Neuronal stem cell (in vitro differentiated cells): Measurements from ENCODE around the gene GABBR2.

Source experiments
- DNase-seq: peaks from one replicate; pipeline ENCODE4 v3.0.0-alpha.2; 2013; ENCODE audit warnings: low spot score
- H2AFZ ChIP-seq: one replicate; pipeline ENCODE4 v1.6.1; 2013; ENCODE audit warnings: mild to moderate bottlenecking, low read length, inconsistent platforms
- H2AK5ac ChIP-seq: 2 replicates; pipeline ENCODE4 v1.6.1; 2013; ENCODE audit warnings: low read depth, mild to moderate bottlenecking, inconsistent platforms, low read length, moderate library complexity, mixed read lengths
- H2BK120ac ChIP-seq: 2 replicates; pipeline ENCODE4 v1.6.1; 2013; ENCODE audit warnings: low read depth, mild to moderate bottlenecking, inconsistent platforms, low read length, moderate library complexity, mixed read lengths
- H2BK12ac ChIP-seq: one replicate; pipeline ENCODE4 v1.6.1; 2013; ENCODE audit warnings: low read length, inconsistent platforms
- H2BK15ac ChIP-seq: 2 replicates; pipeline ENCODE4 v1.6.1; 2013; ENCODE audit warnings: mild to moderate bottlenecking, low read length, inconsistent platforms, mixed read lengths
- H2BK5ac ChIP-seq: one replicate; pipeline ENCODE4 v1.6.1; 2013; ENCODE audit warnings: inconsistent platforms, mild to moderate bottlenecking, low read length, moderate library complexity
- H3K14ac ChIP-seq: one replicate; pipeline ENCODE4 v1.6.1; 2013; ENCODE audit warnings: low read length, inconsistent platforms
- H3K18ac ChIP-seq: 2 replicates; pipeline ENCODE4 v1.6.1; 2013; ENCODE audit warnings: low read length, inconsistent platforms
- H3K23ac ChIP-seq: 2 replicates; pipeline ENCODE4 v1.6.1; 2013; ENCODE audit warnings: low read depth, mild to moderate bottlenecking, mixed read lengths, low read length, inconsistent platforms; ENCODE audit not compliant: poor library complexity
- H3K27ac ChIP-seq: replicated peaks from 3 replicates; pipeline ENCODE4 v1.5.1; 2013; ENCODE audit warnings: low read length, inconsistent platforms
- H3K27me3 ChIP-seq, 3 experiments: 2 replicates each; pipeline ENCODE4 v1.6.1; 2013; ENCODE audit warnings: low read length in 3 of 3, mild to moderate bottlenecking in 2 of 3, inconsistent platforms in 1 of 3, low read depth in 1 of 3, mixed read lengths in 1 of 3, moderate library complexity in 1 of 3; ENCODE audit not compliant: control insufficient read depth in 3 of 3, insufficient read depth in 3 of 3
- H3K36me3 ChIP-seq, 2 donors: replicated peaks in 1 of 2; 2 replicates each; pipeline ENCODE4 v1.6.1; 2013; ENCODE audit warnings: low read length in 2 of 2; ENCODE audit not compliant: control insufficient read depth in 2 of 2, insufficient read depth in 2 of 2
- H3K4ac ChIP-seq: 2 replicates; pipeline ENCODE4 v1.6.1; 2013; ENCODE audit warnings: inconsistent platforms, mild to moderate bottlenecking, low read length, moderate library complexity
- H3K4me1 ChIP-seq, 2 donors: 1 replicate in 1 of 2; 2 replicates in 1 of 2; pipeline ENCODE4 v1.6.1; 2013; ENCODE audit warnings: low read length in 2 of 2, low read depth in 1 of 2; ENCODE audit not compliant: control insufficient read depth in 2 of 2, insufficient read depth in 1 of 2
- H3K4me2 ChIP-seq: one replicate; pipeline ENCODE4 v1.6.1; 2013; ENCODE audit warnings: mild to moderate bottlenecking, low read length, inconsistent platforms; ENCODE audit not compliant: insufficient read depth, poor library complexity, severe bottlenecking
- H3K4me3 ChIP-seq, 2 donors: 2 replicates each; pipeline ENCODE4 v1.5.1; 2013; ENCODE audit warnings: low read length in 2 of 2, mild to moderate bottlenecking in 2 of 2, inconsistent platforms in 1 of 2, moderate library complexity in 1 of 2
- H3K79me1 ChIP-seq: one replicate; pipeline ENCODE4 v1.6.1; 2013; ENCODE audit warnings: low read depth, mild to moderate bottlenecking, inconsistent platforms, low read length, moderate library complexity
- H3K9ac ChIP-seq: one replicate; pipeline ENCODE4 v1.6.1; 2013; ENCODE audit warnings: mild to moderate bottlenecking, low read depth, low read length, inconsistent platforms; ENCODE audit not compliant: poor library complexity
- H3K9me3 ChIP-seq, 2 donors: replicated peaks in 1 of 2; 2 replicates each; pipeline versions ENCODE3 to v1.6.1; 2013; ENCODE audit warnings: low read length in 2 of 2, mild to moderate bottlenecking in 2 of 2, inconsistent platforms in 1 of 2, low read depth in 1 of 2, mixed read lengths in 1 of 2, moderate library complexity in 1 of 2; ENCODE audit not compliant: control insufficient read depth in 2 of 2, insufficient read depth in 1 of 2
- H4K8ac ChIP-seq: one replicate; pipeline ENCODE4 v1.6.1; 2013; ENCODE audit warnings: low read depth, mild to moderate bottlenecking, inconsistent platforms, low read length, moderate library complexity
- H4K91ac ChIP-seq: one replicate; pipeline ENCODE4 v1.6.1; 2013; ENCODE audit warnings: low read length, low read depth, mild to moderate bottlenecking, inconsistent platforms; ENCODE audit not compliant: poor library complexity
- WGBS, 2 donors: extraction: QIAGEN DNeasy Blood & Tissue Kit; methylation state at CpG; one replicate each; pipeline ENCODE4 v1.1.7; 2013; ENCODE audit warnings: missing lambda C conversion rate in 2 of 2, mixed read lengths in 1 of 2; ENCODE audit not compliant: insufficient read length in 2 of 2, insufficient replicate concordance in 1 of 2; ENCODE audit errors: extremely low coverage in 2 of 2; 5-methylcytosine and 5-hydroxymethylcytosine counted together

GABBR2 gene

DNA sequence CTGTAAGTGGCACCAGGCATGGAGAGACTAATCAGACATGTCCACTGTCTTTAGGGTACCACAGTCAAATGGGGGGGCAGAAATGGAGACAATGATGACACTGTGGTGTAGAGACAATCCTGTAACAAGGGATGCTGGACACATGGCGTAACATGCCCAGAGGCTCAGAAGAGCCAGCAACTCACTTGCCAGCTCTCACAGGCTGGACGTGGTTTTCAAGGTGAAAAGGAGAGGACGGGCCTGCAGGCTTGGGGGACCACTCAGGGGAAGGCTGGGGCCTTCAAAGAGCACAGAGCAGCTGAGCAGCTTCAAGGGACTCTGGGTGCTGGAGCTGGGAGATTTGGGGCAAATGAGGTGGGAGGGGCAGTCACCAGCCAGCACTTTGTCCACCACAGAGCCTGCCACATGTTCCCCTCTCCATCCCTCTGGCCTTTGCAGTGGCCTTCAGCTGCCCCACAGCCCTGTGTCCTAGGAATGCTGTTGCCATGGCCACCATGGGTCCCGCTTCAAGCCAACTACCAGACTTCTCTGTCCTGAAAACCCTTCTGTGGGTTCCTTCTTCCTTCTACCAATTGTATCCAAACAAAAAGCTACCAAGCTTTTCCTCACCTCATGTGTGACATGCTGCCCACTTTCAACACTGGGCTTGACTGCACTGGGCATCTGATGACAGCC lies 140.4 kb downstream of the GABBR2 start:
- peaks cover 0 to 25% of the 10 kb centered on the region in 2 donors for H3K4me1 ChIP-seq
- H3K27ac ChIP-seq: no peak overlapping the region
- no peak overlapping the region for H3K4me3 ChIP-seq
- H3K9me3 ChIP-seq: no peaks in the 10 kb centered on the region
- H2AK5ac ChIP-seq: no peak overlapping the region
- H2BK12ac ChIP-seq: no peak overlapping the region
- no peak overlapping the region for H3K4me2 ChIP-seq
- no peak overlapping the region for H2BK120ac ChIP-seq
- peak overlapping the region; percentile 83 for H3K14ac ChIP-seq
- no peaks in the 10 kb centered on the region for H3K36me3 ChIP-seq
- no peak overlapping the region for H3K9ac ChIP-seq
- H2AFZ ChIP-seq: no peak overlapping the region
- no CpG with 5 or more reads among the region's 4 CpGs for WGBS, 2 donors
- H4K91ac ChIP-seq: no peak overlapping the region
- H2BK5ac ChIP-seq: no peak overlapping the region
- DNase-seq: no peak
- H3K18ac ChIP-seq: peak overlapping the region; percentile 38
- peaks cover 0 to 24% (median 0%) of the 10 kb centered on the region in 3 experiments for H3K27me3 ChIP-seq
- peak overlapping the region; percentile 28 for H2BK15ac ChIP-seq
- no peak overlapping the region for H3K4ac ChIP-seq
- no peak overlapping the region for H3K23ac ChIP-seq
- no peaks in the 10 kb centered on the region for H3K79me1 ChIP-seq
- no peak overlapping the region for H4K8ac ChIP-seq

DNA sequence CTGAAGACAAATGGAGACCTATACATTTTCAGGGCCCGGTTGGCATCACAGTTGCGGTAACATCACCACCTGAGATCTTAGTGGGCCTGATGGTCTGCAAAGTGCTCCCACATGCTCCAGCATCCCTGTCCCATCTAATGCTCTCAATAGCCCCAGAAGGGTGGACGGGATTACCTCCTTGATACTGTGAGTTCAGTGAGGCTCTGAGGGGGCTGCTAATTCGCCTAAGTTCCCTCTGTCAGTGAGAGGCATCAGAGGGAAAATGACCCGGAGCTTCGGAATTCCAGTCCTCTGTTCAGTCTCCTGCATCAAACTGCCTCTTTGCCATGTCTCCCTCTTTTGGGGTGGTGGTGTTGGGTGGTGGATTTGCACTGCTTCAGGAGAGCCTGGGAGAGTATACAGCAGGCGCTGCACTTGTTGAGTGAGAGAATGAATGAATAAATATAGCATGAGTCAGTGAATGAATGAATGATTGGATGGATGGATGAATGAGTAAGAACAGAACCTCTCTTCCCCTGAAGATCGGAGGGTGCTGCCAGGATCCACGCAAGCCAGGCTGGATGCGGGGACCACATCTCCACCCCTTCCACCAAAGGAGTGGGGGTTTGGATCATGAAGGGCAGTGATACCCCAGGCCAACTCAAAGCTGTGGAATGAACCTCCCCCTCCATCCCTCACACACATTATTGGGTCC lies 141.0 kb downstream of the GABBR2 start:
- Histone ChIP-seq H2BK15ac (no peak overlapping the region), H3K4me3 (no peak overlapping the region), H2BK12ac (no peak overlapping the region), H3K36me3 (no peaks in the 10 kb centered on the region), H3K14ac (peak overlapping the region; percentile 83), H2BK120ac (no peak overlapping the region), H2BK5ac (no peak overlapping the region), H3K4me2 (no peak overlapping the region), H3K79me1 (no peaks in the 10 kb centered on the region), H3K23ac (no peak overlapping the region), H4K91ac (no peak overlapping the region), H3K27ac (no peak overlapping the region), H3K4ac (no peak overlapping the region), H3K27me3 (peaks cover 0 to 24% (median 0%) of the 10 kb centered on the region in 3 experiments), H4K8ac (no peak overlapping the region), H3K4me1 (peaks cover 0 to 22% of the 10 kb centered on the region in 2 donors), H2AFZ (no peak overlapping the region), H2AK5ac (no peak overlapping the region), H3K9ac (no peak overlapping the region), H3K18ac (peak overlapping the region; percentile 38), H3K9me3 (no peaks in the 10 kb centered on the region)
- no peak for DNase-seq
- no CpG with 5 or more reads among the region's 10 CpGs for WGBS, 2 donors

DNA sequence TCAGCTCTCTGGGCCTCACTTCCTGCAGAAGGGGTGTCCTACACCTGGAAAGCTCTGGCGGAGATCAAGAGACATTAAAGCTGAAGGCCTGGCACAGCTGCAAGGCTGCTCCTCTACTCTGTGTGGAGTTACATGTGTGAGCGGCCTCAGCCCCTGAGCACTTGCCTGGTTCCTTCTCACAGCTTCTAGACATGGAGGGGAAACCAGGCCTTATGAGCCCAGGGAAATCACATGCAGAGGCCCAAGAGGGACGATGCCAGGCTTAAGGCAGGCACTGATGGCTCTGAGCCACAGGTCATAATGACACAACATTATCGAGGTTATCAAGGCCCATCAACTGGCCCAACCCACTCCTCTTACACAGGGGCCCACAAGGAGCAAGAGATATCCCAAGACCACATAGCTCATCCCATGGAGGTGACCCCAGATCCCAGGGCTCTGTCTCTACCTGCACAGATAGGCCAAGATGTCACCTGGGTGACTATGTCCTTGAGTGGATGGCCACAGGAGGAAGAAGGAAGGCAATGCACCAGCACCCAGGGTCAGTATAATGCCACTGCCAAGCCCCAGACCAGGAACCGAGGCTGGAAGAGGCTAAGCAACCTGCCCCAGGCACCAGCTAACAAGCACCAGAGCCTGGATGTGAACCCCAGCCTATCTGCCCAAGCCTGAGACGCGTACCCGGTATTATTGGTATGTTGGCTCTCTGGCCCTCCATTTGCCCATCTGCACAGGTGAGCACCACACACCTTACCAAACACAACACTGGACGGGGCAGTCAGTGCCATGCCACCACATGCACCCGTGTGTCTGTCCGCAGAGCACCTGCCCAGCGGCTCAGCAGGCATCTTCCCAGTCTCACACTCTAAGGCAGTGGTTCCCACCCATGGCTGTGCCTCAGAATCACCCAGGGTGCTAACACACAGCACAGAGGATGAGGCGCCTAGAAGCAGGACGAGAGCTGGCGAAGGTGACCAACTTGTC lies 143.3 kb downstream of the GABBR2 start:
- no peak overlapping the region for H2BK5ac ChIP-seq
- H2BK120ac ChIP-seq: no peak overlapping the region
- no peak overlapping the region for H2BK15ac ChIP-seq
- H4K91ac ChIP-seq: no peak overlapping the region
- H3K23ac ChIP-seq: no peak overlapping the region
- no peak overlapping the region for H3K4me2 ChIP-seq
- peaks cover 0 to 10% of the 10 kb centered on the region in 2 donors for H3K4me1 ChIP-seq
- H3K27me3 ChIP-seq: peaks cover 0 to 9% (median 0%) of the 10 kb centered on the region in 3 experiments
- H3K9me3 ChIP-seq: no peaks in the 10 kb centered on the region
- no peak overlapping the region for H2AK5ac ChIP-seq
- H3K14ac ChIP-seq: no peak overlapping the region
- no peak overlapping the region for H2BK12ac ChIP-seq
- H3K4ac ChIP-seq: no peak overlapping the region
- H3K4me3 ChIP-seq: peak overlapping the region in 1 of 2 donors; percentile 7
- DNase-seq: no peak
- H3K18ac ChIP-seq: no peak overlapping the region
- H3K9ac ChIP-seq: no peak overlapping the region
- no peak overlapping the region for H3K27ac ChIP-seq
- no CpG with 5 or more reads among the region's 15 CpGs for WGBS, 2 donors
- no peak overlapping the region for H2AFZ ChIP-seq
- no peaks in the 10 kb centered on the region for H3K79me1 ChIP-seq
- no peak overlapping the region for H4K8ac ChIP-seq
- H3K36me3 ChIP-seq: no peaks in the 10 kb centered on the region
